ENCODE measurements around the gene LSAMP. TPM values are rescaled to one million over a fixed set of nuclear protein-coding genes. Genes with fewer than 3 reads are reported as not detected.

The LSAMP gene
- total RNA-seq, 1 experiment from 2014 or later, result 5.7 TPM

GRCh38 chr3:116002235-116002634, 443.1 kb downstream of the LSAMP start (continued):
- TF ChIP-seq AFF4 (CRISPR knock-in tag; IDR thresholded peaks at IDR 0.05; ENCODE audit: borderline replicate concordance), result no peak
- no peak for TF ChIP-seq IRF2 (CRISPR knock-in tag; IDR thresholded peaks at IDR 0.05; ENCODE audit: borderline replicate concordance, low read depth)
- TF ChIP-seq MAX (CRISPR knock-in tag; IDR thresholded peaks at IDR 0.05), result no peak
- no peak for TF ChIP-seq ZNF423 (CRISPR knock-in tag; IDR thresholded peaks at IDR 0.05)

- TF ChIP-seq ZNF425 (CRISPR knock-in tag; conservative IDR thresholded peaks at IDR 0.05) (no peak), ZSCAN18 (CRISPR knock-in tag; IDR thresholded peaks at IDR 0.05) (no peak), FOXJ3 (CRISPR knock-in tag; IDR thresholded peaks at IDR 0.05; ENCODE audit: borderline replicate concordance) (no peak), FOXP4 (CRISPR knock-in tag; IDR thresholded peaks at IDR 0.05) (no peak), NR2C2 (CRISPR knock-in tag; IDR thresholded peaks at IDR 0.05) (no peak), RORB (CRISPR knock-in tag; IDR thresholded peaks at IDR 0.05) (no peak), CDX4 (CRISPR knock-in tag; IDR thresholded peaks at IDR 0.05; ENCODE audit: borderline replicate concordance) (no peak), ZNF512 (CRISPR knock-in tag; IDR thresholded peaks at IDR 0.05; ENCODE audit: borderline replicate concordance) (no peak), ZNF317 (CRISPR knock-in tag; IDR thresholded peaks at IDR 0.05; ENCODE audit: borderline replicate concordance, low read depth) (no peak)
- H3K36me3 Mint-ChIP-seq, result no peaks in the 10 kb centered on the region
- H3K27me3 Mint-ChIP-seq (ENCODE audit: low read depth), result no peaks in the 10 kb centered on the region
- H3K9me3 Mint-ChIP-seq, result peaks cover 5% of the 10 kb centered on the region
- H3K4me1 Mint-ChIP-seq, result peaks cover 17% of the 10 kb centered on the region
- ChIA-PET CTCF (interaction anchor here (1.3 kb wide), 1 partner anchor 14 kb away, joined by 7 read pairs; no protein-coding TSS in a partner anchor), POLR2A (no interaction called here)
- H3K27ac Mint-ChIP-seq, result no peak overlapping the region
- H3K4me3 Mint-ChIP-seq, result no peak overlapping the region
- no peak for DNase-seq (ENCODE audit: low spot score)
- ATAC-seq, result no peak
Observed at GRCh38 chr3:116001151-116001621, 444.1 kb downstream of the LSAMP start.
